Limb (tissue), 2 donors: ENCODE measurements around the gene CATSPERB.
"Not testable (repeated sequence)": the region's sequence is repeated elsewhere in the genome, so short reads cannot be mapped to it uniquely, and the experiment has no call there.

Experiments used
- DNase-seq, 2 donors: peaks; one replicate each; pipeline ENCODE4 v3.0.0-alpha.2; 2016; ENCODE audit errors: extremely low spot score in 2 of 2

CATSPERB gene

DNA sequence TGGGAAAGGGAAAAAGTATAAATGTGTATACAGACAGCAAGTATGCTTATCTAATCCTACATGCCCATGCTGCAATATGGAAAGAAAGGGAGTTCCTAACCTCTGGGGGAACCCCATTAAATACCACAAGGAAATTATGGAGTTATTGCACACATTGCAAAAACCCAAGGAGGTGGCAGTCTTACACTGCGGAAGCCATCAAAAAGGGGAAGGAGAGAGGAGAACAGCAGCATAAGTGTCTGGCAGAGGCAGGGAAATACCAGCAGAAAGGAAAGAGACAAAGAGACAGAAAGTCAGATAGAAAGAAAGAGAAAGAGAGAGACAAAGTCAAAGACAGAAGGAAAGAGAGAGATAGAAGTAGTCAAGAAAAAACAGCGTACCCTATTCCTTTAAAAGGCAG lies 64.8 kb downstream of the CATSPERB start:
- not testable (repeated sequence) for DNase-seq

DNA sequence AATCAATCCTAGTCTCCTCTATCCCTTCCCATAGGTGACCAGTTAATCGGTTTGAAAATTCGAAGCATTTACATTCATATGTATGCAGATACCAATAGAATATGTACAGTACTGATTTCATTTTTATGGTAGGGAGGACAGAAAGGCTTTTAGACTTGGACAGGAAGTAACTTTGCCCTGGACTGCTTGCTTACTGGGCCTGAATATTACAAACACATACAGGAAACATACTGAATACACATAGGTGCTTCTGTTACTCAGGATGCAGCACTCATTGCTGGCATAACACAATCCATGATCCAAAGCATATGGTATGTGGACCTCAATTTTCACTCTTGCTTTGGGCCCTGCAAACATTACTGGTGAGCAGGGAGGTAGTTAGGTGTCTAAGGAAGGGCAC lies 71.1 kb downstream of the CATSPERB start:
- no peak for DNase-seq

DNA sequence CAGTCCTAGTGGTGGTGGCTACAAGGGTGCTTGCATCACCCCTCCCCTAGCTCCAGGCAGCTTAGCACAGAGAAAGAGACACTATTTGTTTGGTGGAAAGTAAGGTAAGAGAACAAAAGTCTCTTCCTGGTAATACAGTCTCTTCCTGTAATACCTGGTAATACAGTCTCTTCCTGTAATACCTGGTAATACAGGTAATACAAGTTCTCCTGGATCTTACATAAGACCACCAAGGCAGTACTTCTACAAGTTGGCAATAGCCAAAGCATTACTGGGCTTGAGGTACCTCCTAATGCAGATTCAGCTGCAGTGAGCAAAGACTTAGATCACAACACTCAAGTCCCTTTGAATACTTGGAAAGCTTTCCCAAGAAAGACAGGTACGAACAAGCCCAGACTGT lies 77.0 kb downstream of the CATSPERB start:
- no peak for DNase-seq

DNA sequence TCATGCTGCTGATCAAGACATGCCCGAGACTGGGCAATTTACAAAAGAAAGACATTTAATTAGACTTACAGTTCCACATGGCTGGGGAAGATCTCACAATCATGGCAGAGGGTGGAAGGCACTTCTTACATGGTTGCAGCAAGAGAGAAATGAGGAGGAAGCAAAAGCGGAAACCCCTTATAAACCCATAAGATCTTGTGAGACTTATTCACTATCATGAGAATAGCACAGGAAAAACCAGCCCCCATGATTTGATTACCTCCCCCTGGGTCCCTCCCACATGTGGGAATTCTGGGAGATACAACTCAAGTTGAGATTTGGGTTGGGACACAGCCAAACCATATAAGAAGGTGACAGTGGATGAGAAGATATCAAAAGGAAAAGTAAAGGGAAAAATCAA lies 78.4 kb downstream of the CATSPERB start:
- DNase-seq, result no peak

- peak in 1 of 2 donors; percentile 48 for DNase-seq
Observed at GRCh38 chr14:91649930-91650329, 82.0 kb downstream of the CATSPERB start.

DNA sequence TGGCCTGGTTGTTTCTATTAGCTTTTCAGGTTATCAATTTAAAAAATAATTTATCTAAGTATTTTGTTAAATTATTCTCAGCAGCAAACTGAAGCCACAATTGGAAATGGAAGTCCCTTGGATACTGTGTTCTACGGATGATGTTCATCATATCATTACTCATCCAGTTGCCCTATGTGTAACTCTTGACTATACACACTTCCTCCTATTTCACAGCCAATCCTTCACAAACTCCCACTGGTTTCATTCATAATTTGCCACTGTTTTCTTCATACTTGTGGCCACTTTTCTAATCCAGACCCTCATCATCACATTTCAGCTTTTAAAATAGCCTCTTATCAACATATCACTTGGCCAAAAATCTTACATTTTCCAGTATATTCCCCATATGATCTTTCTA lies 84.0 kb downstream of the CATSPERB start:
- no peak for DNase-seq

DNA sequence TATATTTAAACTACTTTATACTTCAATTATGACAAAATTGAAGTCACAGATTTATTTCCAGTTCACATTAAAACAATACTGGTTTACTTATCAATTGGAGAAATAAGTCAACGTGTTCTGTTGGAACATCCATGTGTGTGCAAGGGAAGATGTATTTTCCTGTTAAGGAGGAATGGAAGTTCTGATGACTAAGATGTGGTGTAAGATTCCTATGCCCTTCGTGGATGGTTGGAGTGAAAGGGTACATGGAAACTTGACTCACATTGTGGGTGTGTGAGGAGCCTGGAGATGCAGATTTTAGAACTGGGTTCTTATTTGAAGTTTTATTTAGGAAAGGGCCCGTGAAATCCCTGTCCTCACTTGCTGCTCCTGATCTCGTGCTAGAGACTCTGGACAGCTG lies 95.3 kb downstream of the CATSPERB start:
- DNase-seq, result no peak

DNA sequence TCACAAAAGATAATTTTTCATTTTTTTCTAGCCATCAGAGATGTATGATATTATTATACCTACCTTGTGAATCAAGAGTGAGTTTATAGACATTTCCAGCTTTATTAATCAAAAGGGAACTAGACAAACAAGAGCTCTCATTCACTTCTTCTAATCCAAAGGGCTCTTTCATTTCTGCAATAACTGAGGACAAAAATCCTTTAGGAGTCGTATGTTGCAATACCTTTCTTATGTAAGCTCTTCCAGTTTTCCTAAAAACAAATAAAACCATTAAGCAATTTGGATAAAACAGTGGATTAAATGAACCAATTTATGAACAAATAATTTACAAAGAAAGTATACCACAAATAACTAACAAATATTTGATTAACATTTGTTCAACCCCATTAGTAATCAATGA lies 107.1 kb downstream of the CATSPERB start:
- no peak for DNase-seq

DNA sequence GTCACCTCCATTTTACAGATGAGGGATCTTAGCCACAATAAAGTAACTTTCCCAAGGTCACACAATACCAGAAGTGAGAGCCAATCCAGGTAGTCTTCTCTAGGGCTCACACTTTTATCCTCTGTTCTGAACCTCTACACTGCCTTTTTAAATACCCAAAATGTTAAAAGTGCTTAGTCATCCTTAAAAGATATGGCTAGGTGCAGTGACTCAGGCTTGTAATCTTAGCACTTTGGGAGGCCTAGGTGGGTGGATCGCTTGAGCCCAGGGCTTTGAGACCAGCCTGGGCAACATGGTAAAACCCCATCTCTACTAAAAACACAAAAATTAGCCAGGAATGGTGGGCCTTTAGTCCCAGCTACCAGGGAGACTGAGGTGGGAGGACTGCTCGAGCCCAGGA lies 117.7 kb downstream of the CATSPERB start:
- DNase-seq, result no peak

DNA sequence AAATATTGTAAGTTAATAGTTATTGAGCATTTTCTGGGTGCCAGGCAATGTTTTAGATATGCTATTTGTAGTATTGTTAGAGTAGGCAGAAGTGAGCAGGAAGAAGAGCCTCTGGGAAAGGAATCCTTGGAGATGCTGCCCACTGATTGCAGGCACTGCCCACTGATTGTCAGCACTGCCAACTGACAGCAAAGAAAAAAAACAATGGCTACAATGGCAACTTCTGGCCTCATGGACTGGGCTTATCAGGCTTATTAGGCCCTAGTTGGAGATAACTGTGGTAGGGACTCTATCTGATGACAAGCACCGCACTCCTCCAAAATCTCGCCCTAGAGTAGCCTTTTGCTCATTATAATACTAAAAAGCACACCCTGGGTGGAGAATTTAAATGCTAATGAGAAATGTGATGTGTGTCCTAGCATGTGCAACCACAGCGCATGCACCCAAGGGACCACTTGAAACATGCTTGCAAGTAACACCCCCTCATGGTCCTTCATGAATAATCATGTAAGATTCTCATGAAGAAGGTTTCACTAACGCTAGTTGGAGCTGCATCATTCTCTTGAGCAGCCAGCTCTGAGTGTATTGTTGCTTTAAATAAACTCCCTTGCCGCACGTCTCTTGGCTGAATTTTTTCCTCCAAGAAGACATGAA lies 118.3 kb downstream of the CATSPERB start:
- DNase-seq, result no peak

GRCh38 chr14:91611528-91611927 lies 120.4 kb downstream of the CATSPERB start:
- DNase-seq, result no peak

- no peak for DNase-seq
Observed at GRCh38 chr14:91609161-91609560, 122.7 kb downstream of the CATSPERB start.

DNA sequence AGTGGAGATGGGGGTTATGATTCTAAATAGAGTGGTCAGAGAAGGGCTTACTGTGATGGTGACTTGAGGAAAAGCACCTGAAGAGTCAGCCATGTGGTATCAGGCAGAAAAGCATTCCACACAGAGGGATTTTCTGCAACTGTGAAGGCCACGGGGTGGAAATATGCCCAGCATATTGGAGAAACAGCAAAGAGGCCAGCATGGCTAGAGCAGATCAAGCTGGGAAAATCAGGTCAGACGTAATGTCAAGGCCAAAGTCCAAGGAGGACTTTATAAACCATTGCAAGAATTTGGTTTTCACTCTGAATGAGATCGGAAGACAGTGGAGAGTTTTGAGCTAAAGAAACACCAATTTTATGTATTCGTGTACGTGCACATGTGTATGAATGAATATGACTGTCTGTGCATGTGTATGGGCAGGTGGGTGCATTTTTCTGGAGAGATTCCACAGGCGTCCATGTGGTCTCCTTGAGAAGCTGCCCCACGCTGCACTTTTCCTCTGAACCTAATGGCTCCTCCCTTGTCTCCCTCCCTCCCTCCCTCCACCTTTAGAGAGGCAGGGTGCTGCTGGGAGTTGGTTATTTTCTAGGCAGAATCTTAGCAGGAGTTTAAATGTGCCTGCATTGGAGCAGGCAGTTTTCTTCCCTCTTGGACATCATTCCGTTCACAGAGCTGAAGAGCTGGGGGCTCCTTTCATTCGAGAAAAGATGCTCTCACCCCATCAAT lies 124.4 kb downstream of the CATSPERB start:
- no peak for DNase-seq

GRCh38 chr14:91606851-91607250 lies 125.0 kb downstream of the CATSPERB start:
- no peak for DNase-seq

DNA sequence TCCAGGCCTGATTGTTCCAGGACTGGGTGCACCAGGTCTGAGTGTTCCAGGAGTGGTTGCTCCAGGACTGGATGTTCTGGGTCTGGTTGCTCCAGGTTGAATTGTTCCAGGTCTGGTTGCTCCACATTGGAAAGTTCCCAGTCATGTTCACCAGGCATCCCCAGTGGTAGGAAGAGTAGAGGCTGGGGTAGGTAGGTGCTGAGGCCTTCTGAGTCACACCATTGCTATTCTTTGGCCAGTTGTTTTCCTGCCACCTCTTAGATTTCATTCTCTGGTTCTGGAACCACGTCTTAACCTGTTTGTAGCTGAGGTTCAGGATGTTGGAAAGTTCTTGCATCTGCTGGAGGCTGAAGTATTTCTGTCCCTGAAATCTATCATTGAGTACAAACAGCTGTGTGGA lies 127.3 kb downstream of the CATSPERB start:
- DNase-seq, result not testable (repeated sequence)

DNA sequence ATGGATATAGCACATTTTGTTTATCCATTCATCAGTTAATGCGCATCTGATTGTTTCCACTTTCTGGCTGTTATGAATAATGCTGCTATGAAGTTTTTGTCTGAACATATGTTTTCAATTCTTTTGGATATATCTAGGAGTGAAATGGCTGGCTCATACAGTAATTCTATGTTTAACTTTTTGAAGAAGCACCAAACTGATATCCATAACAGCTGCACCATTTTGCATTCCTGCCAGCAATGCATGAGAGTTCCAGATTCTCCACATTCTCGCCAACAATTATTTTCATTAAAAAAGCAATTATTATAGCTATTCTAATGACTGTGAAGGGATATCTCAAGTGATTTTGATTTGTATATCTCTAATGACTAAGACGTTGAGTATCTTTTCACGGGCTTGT lies 131.9 kb downstream of the CATSPERB start:
- DNase-seq, result peak in 1 of 2 donors; percentile 45

DNA sequence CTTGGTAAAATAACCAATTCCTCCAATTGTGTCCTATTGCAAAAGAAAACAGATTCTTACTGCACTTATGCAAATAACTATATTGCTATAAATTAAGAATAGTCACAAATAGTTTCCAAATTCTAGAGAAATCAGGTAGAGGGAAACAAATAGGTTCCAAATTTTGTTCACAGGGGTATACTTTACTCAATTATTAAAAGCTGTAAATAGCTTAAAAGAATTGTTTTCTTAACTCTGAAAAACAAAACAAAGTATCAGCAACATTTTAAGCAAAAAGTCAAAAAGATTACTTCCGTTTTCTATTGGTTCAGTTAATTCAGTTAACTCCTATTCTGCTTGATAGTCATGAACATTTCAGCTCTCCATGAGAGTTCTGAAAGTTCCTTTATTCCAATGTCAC lies 136.2 kb downstream of the CATSPERB start:
- DNase-seq, result no peak

- DNase-seq, result not testable (repeated sequence)
Observed at GRCh38 chr14:91593957-91594356, 137.9 kb downstream of the CATSPERB start.

- no peak for DNase-seq
Observed at GRCh38 chr14:91586410-91586809, 145.5 kb downstream of the CATSPERB start.

DNA sequence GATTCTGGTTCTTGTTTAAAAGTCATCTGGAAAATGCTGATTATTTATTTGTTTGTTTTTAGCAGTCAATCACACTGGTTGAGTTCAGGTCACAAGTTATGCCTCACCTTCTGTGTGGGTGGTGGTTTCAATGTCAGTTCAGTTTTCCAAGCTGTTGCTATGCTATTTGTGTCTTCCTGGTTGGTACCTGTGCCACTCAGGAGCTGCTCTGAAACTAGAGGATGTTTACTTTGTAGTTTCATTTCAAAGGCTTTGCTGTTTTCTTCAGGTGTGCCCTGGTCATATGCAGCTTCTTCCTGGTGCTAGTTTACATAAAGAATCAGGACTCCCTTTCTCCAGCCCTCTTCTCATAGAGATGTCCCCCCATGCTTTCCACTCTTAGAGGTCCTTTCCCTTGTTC lies 146.0 kb downstream of the CATSPERB start:
- DNase-seq, result no peak

DNA sequence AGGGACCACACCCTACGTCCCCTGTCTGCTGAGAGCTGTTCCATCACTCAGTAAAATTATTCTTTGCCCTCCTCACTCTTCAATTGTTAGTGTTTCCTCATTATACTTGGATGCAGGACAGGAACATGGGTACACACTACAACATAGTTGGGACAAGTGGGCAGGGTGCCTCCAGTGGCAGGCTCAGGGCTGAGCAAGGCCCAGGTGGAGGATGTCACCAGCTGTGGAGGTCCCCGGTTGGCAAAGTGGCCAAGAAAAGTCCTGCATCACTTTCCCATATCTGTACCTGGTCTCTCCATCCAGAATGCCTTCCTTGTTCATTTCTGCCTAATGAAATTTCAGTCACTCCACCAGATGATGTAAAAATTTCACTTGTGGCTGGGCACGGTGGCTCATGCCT lies 149.1 kb downstream of the CATSPERB start:
- no peak for DNase-seq

GRCh38 chr14:91580876-91581577 lies 150.9 kb downstream of the CATSPERB start:
- DNase-seq, result no peak
